Stimulated activated CD8-positive, alpha-beta memory T cell treated with anti-CD3 and anti-CD28 coated beads, Interleukin-15, amount 100 ng/mL, for 24 hours (primary cell): Measurements from ENCODE around the gene ZNF132.
"Not testable (repeated sequence)": the region's sequence is repeated elsewhere in the genome, so short reads cannot be mapped to it uniquely, and the experiment has no call there.

Source experiments
- DNase-seq: peaks from one replicate; pipeline ENCODE4 v3.0.0-alpha.2; 2020; ENCODE audit warnings: low read depth

ZNF132 gene

DNA sequence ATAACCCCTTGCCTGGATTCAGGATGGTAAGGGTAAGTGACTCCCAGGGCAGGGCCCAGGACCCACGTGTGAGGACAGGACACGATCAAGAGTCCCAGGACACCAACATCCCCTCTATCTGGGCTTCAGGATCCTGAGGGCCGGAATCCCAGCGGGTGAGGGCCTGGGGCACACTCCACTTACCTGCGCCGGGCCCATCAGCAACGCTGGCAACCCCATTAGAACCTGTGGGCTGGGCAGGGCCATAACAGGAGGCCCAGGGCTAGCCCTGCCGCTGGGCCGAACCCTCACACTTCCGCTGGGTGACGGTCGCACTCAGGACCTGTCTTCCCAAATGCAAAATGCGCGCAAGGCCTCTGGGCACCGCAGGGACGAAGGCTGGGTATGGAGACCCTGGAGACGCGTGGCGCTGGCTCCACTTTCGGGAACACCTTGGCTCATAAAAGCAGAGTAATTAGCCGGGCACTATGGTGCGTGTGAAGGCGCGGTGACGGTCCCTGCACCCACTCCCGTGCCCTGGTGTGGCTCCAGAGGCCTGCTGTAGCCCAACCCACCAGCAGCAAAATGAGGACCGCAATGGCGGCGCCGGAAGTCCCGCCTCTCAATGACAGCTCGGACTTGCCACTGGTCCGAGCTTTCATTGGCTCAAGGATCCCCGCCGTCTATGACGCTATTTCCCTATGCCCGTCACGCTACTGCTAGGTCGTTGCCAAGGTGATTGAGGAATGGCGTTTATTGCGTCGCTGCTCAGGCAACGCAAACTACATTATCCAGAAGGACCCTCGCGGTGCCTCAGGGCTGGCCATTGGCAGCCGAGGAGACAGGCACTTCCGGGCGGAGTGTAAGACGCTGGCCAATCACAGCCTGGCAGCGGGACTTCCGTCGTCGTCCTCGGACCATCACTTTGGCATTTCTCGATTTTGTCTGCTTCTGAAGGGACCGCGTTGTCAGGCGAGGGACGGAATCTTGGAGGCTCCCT, at the start of gene ZNF132:
TSS of gene ZNF132 (minus strand) at position 578 of the 979 bp plus-strand sequence. CDS start at position 246, 332 bp downstream.
- DNase-seq: peak; percentile 65

DNA sequence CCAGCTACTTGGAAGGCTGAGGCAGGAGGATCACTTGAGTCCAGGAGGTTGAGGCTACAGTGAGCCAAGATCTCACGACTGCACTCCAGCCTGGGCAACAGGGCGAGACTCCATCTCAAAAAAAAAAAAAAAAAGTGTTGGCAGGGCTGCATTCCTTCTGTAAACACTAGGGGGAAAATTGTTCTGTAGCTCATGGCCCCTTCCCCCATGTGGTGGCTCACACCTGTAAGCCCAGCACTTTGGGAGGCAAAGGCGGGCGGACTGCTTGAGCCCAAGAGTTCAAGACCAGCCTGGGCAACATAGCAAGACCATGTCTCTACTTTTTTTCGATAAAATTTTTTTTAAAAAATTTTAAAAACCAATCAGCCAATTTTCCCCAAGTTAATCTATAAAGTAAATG, 44.4 kb upstream of the ZNF132 start:
- not testable (repeated sequence) for DNase-seq

DNA sequence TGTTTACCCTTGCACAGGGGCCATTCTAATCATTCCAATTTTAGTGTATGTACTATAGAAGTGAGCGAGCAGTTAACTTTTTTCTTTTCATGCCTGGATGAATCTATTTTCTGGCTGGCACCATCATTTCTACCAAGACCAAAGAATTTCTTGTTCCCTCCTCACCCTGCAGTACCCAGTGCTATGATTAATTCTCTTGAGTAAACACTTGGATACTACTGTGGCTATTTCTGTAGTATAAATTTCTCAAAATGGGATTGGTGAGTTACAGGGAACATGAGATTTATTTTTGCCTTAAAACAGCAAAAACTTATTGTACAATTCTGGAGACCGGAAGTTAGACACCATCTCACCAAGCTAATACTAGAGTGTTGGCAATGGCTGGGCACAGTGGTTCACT, 43.8 kb upstream of the ZNF132 start:
- no peak for DNase-seq

GRCh38 chr19:58482372-58482771, 42.4 kb upstream of the ZNF132 start:
- DNase-seq: no peak

DNA sequence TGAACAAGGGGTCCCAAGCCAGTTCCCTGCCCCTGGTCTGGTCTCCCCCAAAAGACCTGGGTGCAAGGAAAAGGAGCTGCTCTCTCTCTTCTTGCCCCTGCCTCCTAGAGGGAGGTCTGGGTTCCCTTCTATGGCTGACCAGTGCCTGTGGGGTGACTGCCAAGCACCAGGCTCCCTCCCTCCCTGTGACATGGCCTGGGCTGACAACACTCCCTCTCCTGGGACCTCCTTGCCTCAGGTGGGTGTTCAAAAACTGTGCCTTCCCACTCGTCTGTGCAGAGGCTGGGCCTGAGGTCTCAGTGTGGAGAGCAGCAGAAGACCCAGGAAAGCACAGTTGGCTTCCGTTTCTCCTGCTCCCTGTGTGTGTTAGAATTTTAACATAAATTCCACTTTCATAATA, 40.9 kb upstream of the ZNF132 start:
- no peak for DNase-seq

DNA sequence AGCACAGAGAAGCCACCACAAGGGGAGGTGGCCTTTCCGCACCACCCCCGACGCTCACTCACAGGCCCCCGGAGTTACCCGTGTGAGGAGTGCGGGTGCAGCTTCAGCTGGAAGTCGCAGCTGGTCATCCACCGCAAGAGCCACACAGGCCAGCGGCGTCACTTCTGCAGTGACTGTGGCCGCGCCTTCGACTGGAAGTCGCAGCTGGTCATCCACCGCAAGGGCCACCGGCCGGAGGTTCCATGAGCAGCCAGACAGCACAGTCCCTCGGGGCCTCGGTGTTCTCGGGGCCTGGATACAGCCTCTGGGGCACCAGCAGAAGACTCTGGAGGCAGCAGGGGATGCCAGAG, 40.5 kb upstream of the ZNF132 start:
- no peak for DNase-seq

DNA sequence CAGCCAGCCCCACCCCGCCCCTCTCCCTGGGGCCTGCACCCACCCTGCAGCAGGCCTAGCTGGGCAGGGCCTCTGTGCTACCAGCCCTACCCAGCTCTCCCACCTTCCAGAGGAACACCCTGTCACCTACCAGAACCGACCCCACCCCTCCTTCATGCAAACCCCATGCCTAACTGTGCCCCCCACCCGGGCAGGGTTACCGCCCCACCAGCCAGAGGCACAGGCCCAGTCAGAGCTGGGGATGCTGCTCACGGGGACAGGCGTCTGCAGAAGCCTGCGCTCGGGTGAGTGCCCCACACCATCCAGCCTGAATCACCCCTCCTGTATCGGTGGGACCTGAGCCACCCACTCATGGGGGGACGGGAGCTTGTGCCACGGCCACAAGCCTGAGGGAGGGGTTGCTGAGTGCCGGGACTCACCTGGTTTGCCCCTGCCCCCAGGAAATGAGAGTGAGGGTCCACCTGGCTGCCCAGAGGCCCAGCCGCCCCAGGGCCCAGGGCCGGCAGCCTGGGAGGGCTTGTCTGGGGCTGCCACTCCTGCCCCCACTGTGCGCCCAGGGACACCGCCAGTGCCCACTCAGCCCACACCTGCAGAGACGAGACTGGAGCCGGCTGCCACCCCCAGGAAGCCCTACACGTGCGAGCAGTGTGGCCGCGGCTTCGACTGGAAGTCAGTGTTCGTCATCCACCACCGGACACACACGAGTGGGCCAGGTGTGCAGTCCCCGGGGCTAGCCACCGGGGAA, 40.0 kb upstream of the ZNF132 start:
- DNase-seq: no peak

- DNase-seq: no peak
These were observed 39.4 kb upstream of the ZNF132 start for GRCh38 chr19:58479303-58479702.

- DNase-seq: no peak
These were observed 37.9 kb upstream of the ZNF132 start for GRCh38 chr19:58477871-58478270.

- no peak for DNase-seq
These were observed 37.2 kb upstream of the ZNF132 start for GRCh38 chr19:58477130-58477529.

DNA sequence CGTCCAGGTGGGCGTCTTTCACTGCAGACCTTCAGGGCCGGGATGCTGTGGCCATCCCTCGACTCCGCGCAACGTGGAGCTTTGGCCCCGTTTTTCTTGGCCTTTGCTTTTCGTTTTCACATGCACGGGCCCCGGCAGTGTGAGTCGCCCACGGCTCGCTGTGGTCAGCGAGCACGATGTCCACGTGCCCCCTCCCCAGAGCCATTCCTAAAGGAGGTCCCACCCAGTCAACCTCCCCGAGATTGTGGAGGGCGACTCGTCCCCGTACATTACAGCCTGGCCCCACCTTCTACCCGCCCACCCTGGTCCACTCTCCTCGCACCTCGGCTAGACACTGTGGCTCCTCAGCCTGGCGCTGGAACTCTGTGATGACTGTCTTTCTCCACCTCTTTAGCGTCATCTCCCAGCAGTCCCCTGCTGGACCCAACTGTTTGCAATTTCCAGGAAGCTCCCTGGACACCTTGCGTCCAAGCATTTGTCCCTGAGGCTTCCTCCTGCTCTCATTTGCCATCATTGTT, 36.6 kb upstream of the ZNF132 start:
- no peak for DNase-seq

GRCh38 chr19:58475714-58476497, 36.0 kb upstream of the ZNF132 start, which contains the start of gene ZNF446:
TSS of gene ZNF446 (plus strand) at chr19:58476352. CDS start at chr19:58477219, 867 bp downstream.
- peak; percentile 79 for DNase-seq

GRCh38 chr19:58474997-58475713, 35.2 kb upstream of the ZNF132 start:
- no peak for DNase-seq

DNA sequence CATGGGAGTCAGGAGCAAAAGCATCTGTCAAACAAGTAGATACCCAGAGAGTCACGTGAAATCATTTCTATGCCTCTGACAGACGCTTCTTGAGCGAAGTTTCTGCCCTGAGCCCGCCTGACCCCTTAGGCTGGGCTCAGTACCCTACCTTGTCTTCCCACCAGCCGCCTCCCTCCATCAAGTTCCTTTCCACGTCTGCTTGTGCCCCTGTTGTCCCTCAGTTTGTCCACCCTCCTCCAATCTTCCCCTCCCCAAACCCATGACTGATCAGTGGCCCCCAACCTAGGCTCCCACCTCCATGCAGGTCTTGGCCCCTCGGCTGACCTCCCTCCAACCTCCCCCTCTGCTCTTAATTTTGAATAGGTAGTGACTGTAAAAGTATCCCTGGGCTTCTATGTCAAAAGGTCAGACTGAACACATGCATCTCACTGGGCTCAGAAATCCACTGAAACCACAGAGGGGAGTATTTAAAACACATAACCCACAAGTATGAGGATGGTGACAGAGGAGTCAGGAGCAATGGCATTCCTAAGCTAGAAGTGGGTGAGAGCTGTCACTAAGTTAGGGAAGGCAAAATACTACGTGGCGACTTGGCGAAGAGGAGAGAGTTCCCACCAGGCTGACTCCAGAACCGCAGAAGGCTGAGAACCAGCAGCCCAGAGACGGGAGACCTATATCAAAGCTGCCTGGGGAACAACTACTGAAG, 34.5 kb upstream of the ZNF132 start:
- DNase-seq: no peak

GRCh38 chr19:58473775-58474174, 33.8 kb upstream of the ZNF132 start:
- DNase-seq: no peak

- no peak for DNase-seq
These were observed 31.8 kb upstream of the ZNF132 start for GRCh38 chr19:58471736-58472135.

GRCh38 chr19:58470837-58471543, 31.0 kb upstream of the ZNF132 start:
- DNase-seq: not testable (repeated sequence)

DNA sequence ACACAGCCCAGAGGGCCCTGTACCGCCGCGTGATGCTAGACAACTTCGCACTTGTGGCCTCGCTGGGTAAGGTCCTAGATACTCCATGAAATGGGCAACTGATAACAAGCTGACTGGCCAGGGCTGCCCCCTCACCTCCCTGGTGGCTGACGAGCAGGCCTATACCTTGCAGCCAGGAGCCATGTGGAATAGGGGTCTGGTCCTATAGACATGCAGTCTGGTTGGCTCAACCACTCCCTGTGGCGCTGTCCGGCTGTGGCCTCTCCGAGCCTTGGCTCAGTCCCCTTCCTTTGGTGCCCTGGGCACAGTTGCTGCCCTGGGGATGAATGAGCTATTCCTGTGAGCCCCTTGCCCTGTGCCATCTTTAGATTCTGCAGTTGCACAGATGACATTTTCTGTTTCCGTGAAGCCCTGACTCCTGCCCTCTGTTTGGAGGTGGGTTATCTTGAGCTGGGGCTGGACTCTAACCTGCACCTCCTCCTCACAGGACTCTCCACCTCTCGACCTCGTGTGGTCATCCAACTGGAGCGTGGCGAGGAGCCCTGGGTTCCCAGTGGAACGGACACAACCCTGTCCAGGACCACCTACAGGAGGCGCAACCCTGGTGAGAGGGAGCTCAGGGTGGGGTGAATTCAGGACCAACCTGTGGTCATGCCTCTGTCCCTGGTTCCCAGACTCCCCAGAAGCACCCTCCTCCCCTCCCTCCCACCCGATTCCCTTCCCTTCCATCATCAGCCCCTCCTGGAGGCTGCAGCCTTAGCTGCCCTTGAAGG, 29.5 kb upstream of the ZNF132 start:
- no peak for DNase-seq

GRCh38 chr19:58468216-58468839, 28.4 kb upstream of the ZNF132 start:
- DNase-seq: no peak
